ENCODE measurements around the gene DENND4B.

GRCh38 chr1:153968000-153968363 lies 21.5 kb upstream of the DENND4B start:
- TF ChIP-seq CTCF (conservative IDR thresholded peaks at IDR 0.05; ENCODE audit: low read depth, low read length) = no peak
- TF ChIP-seq MXI1 (IDR thresholded peaks at IDR 0.05; ENCODE audit: borderline replicate concordance, low read depth, low read length) = no peak
- TF ChIP-seq POLR2A (IDR thresholded peaks at IDR 0.05; ENCODE audit: low read depth, low read length) = no peak
